ENCODE measurements around the gene CCR4. TPM values are rescaled to one million over a fixed set of nuclear protein-coding genes. Genes with fewer than 3 reads are reported as not detected.

The CCR4 gene
- total RNA-seq, 2 experiments from 2014 or later, result 53.2 to 60.3 TPM

DNA sequence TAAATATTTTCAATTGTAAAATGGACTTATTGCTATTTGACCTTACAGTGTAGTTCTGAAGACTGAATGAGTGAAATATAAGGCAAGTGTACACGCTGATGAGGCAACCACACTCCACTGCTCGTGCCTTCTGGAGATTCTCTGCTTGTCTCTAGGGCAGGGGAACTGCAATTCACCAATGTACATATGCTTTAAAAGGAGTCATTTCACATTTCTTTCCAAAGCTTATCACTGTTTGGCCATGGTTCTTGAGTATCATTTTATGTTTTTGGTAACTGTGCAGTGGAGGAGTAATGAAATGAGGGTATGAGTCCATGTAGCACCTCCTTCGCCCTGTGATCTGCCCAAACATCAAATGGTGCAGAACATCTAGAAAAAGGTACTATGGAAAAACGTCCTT is 43.7 kb downstream of the CCR4 start:
- peaks cover 61% of the 10 kb centered on the region for H3K4me1 Mint-ChIP-seq
- CTCF ChIA-PET, result interaction anchor here (0.9 kb wide), 1 partner anchor 8 kb away, joined by 3 read pairs; no protein-coding TSS in a partner anchor

DNA sequence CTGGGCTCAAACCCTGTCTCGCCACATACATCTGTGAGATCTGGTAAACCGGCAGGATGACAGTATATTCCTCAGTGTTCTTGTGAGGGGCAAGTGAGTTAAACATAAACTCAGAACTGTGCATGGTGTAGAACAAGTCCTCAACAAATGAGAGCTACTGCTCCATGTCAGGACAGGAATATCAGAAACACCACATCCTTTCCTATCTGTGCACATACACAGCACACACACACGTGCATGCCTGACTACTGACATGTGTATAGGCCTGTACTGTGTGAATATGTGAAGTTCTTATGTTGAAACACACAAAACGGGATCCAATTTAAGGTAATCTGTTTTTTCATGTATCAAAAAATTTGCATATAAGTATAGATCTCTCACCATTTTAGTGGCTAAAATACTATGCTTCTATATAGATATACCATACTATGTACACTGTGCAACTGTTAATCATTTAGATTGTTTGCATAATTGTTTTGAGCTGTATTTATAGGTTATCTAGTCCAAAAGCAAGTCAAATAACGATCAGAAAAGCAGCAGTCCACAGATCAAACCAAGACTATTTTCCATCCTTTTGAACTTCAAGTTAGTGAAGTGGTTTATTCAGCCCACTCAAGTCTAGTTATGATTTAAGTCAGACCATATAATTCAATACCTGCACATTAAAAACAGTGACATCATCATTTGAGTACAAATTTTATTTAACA is 44.8 kb downstream of the CCR4 start:
- Mint-ChIP-seq H3K27ac (no peak overlapping the region), H3K4me3 (no peak overlapping the region), H3K36me3 (ENCODE audit: low read depth) (peaks cover 43% of the 10 kb centered on the region), H3K4me1 (peaks cover 65% of the 10 kb centered on the region), H3K27me3 (no peaks in the 10 kb centered on the region), H3K9me3 (no peaks in the 10 kb centered on the region)
- no peak for DNase-seq
- POLR2A ChIA-PET, result no interaction called here
- CTCF ChIA-PET, result interaction anchor here (0.5 to 1.1 kb wide), 3 partner anchors 11 to 48 kb away, joined by 3 read pairs; no protein-coding TSS in a partner anchor

More for the DNA sequence above, 43.7 kb downstream of the CCR4 start:
- Mint-ChIP-seq H3K36me3 (ENCODE audit: low read depth) (peaks cover 37% of the 10 kb centered on the region), H3K27me3 (no peaks in the 10 kb centered on the region), H3K9me3 (no peaks in the 10 kb centered on the region), H3K27ac (no peak overlapping the region), H3K4me3 (no peak overlapping the region)
- POLR2A ChIA-PET, result no interaction called here
- DNase-seq, result no peak

DNA sequence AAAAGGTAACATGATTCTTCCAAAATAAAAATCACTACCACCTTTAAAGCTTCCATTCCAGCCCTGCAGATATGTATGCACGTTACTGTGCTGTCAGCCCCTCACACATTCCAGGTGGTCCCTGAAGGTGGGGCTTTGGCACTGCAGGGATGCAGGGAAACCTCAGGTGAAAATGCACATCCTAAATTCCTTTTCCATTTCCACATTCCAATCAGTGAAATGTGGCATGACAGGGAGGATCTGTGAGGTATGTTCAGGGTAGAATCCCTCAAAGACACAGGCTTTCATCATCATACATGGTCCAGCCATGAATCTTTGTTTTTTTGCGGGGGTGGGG is 45.3 kb downstream of the CCR4 start:
- Mint-ChIP-seq H3K27ac (no peak overlapping the region), H3K4me1 (peaks cover 70% of the 10 kb centered on the region), H3K36me3 (ENCODE audit: low read depth) (peaks cover 47% of the 10 kb centered on the region)

DNA sequence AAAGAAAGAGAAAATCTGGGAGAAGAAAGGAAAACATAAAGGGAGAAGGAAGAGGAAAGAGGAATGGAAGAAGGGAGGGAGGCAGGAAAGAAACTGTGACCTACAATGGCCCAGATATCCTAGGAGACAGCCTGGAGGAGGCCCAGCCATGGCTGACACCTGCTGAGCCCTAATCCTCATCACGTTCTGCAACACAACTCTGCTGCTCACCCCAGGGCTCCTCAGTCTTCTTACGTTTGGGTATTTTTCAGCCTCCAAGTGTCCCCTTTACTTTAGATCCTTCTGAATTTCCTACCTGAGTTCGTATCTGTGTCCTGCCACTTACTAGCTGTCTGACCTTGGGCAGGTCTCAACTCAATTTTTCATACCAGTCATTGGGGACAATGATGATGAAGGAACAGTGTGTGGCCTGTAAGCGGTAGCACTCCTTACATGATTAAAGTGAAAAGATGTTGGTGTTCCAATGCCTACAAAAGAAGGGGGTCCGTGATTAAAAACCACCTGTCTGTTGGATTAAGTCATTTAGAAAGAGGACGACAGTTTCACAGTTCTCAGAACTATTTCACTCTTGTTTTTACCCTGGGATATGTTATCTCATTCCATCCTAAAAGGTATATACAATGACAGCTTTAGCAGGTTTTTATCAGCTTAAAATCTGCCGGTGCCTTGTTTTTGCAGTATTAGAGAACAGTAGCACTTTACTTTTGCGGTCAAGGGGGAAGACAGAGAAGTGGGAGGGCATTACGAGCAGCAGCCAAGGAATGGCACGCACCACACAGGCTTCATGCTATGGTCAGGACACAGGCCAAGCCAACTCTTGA is 47.4 kb downstream of the CCR4 start:
- H3K36me3 Mint-ChIP-seq (ENCODE audit: low read depth), result peaks cover 55% of the 10 kb centered on the region
- peak overlapping the region; percentile 22 for H3K4me3 Mint-ChIP-seq
- no peaks in the 10 kb centered on the region for H3K9me3 Mint-ChIP-seq
- POLR2A ChIA-PET, result no interaction called here
- no peaks in the 10 kb centered on the region for H3K27me3 Mint-ChIP-seq
- no peak for DNase-seq
- CTCF ChIA-PET, result interaction anchor here (1.1 to 1.8 kb wide), 5 partner anchors 8 to 67 kb away, joined by 3 to 6 read pairs (median 4); no protein-coding TSS in a partner anchor
- peak overlapping the region; percentile 74 for H3K27ac Mint-ChIP-seq
- peaks cover 63% of the 10 kb centered on the region for H3K4me1 Mint-ChIP-seq

More for the DNA sequence above, 45.3 kb downstream of the CCR4 start:
- Mint-ChIP-seq H3K4me3 (no peak overlapping the region), H3K9me3 (no peaks in the 10 kb centered on the region), H3K27me3 (no peaks in the 10 kb centered on the region)
- DNase-seq, result no peak
- POLR2A ChIA-PET, result no interaction called here
- CTCF ChIA-PET, result interaction anchor here (1.1 kb wide), 1 partner anchor 49 kb away, joined by 3 read pairs; no protein-coding TSS in a partner anchor

DNA sequence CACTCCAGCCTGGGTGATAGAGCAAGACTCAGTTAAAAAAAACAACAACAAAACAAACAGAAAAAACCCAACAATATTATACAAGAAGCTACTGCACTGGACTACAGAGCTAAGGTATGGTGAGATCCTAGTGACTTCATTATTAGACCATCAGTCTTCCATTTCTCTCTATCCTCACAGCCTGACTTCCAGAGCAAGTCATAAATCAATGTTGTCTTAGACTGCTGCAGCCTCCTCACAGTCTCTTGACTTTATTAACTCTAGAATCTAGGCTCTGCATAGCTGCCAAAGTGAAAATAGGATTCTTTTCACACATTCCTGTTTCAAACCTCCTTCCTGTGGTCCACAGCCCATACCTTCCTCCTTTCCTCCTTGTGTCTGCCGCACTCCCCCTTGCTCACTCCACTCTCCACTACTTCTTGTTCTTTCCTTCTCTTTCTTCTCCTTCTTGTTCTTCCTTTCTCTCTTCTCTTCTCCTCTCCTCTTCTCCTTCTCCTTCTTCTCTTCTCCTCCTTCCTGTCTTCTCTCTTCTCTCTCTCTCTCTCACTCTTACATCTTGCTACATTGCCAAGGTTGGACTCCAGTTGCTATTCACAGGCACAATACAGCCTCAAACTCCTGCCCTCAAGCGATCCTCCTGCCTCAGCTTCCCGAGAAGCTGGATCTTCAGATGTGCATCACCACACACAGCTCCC is 49.4 kb downstream of the CCR4 start:
- Mint-ChIP-seq H3K36me3 (ENCODE audit: low read depth) (peaks cover 59% of the 10 kb centered on the region), H3K27ac (no peak overlapping the region), H3K27me3 (no peaks in the 10 kb centered on the region), H3K4me1 (peaks cover 50% of the 10 kb centered on the region), H3K9me3 (peaks cover 3% of the 10 kb centered on the region), H3K4me3 (no peak overlapping the region)
- no peak for DNase-seq
- ChIA-PET CTCF (interaction anchor here (0.9 to 1.9 kb wide), 9 partner anchors 7 to 74 kb away, joined by 3 to 6 read pairs (median 4); no protein-coding TSS in a partner anchor), POLR2A (no interaction called here)

DNA sequence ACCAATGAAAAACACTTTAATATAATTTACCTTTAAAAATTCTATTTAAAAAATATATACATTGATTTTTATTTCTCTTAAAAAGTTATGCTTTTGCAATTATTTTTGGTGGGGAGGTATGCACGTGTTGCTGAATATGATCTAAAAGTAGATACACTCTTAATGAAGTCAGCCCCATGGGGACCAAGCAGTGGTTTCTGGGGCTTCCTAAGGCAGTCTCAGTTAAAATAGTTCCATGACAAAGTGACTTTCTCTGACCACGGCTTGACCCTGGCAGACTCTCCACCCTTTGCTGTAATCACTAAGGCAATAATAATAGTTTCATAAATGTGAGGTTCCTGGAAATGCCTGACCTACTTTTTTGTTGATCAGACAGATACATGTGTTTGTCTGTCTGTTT is 50.4 kb downstream of the CCR4 start:
- no peak overlapping the region for H3K4me3 Mint-ChIP-seq
- no peaks in the 10 kb centered on the region for H3K27me3 Mint-ChIP-seq
- ChIA-PET CTCF (interaction anchor here (0.6 to 1.5 kb wide), 4 partner anchors 9 to 72 kb away, joined by 3 read pairs; no protein-coding TSS in a partner anchor), POLR2A (no interaction called here)
- no peak for DNase-seq
- H3K4me1 Mint-ChIP-seq, result peaks cover 47% of the 10 kb centered on the region
- H3K36me3 Mint-ChIP-seq (ENCODE audit: low read depth), result peaks cover 57% of the 10 kb centered on the region
- peaks cover 3% of the 10 kb centered on the region for H3K9me3 Mint-ChIP-seq
- no peak overlapping the region for H3K27ac Mint-ChIP-seq

DNA sequence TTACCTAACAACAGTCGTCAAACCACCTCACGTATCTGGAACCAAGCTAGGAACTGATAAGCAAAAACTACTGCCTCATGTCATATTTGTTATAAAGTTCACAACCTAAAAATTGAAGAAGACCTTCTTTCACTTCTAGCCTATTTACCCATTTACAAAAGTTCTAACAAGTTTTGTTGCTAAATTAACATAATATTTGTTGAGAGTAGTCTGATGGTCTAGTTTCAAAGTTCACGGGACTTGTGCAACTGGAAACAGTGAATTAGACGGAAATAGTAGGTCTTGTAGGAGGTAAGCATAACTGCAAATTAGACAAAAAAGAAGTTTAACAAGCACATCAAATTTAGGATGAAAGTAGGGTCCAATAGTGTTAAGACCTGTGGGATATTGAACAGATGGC is 51.9 kb downstream of the CCR4 start:
- H3K4me1 Mint-ChIP-seq, result peaks cover 55% of the 10 kb centered on the region
- peaks cover 3% of the 10 kb centered on the region for H3K9me3 Mint-ChIP-seq
- no peak for DNase-seq
- no peak overlapping the region for H3K4me3 Mint-ChIP-seq
- ChIA-PET POLR2A (no interaction called here), CTCF (interaction anchor here (1.1 kb wide), 2 partner anchors 11 to 15 kb away, joined by 3 to 5 read pairs; no protein-coding TSS in a partner anchor)
- peaks cover 61% of the 10 kb centered on the region for H3K36me3 Mint-ChIP-seq (ENCODE audit: low read depth)
- no peak overlapping the region for H3K27ac Mint-ChIP-seq
- no peaks in the 10 kb centered on the region for H3K27me3 Mint-ChIP-seq

DNA sequence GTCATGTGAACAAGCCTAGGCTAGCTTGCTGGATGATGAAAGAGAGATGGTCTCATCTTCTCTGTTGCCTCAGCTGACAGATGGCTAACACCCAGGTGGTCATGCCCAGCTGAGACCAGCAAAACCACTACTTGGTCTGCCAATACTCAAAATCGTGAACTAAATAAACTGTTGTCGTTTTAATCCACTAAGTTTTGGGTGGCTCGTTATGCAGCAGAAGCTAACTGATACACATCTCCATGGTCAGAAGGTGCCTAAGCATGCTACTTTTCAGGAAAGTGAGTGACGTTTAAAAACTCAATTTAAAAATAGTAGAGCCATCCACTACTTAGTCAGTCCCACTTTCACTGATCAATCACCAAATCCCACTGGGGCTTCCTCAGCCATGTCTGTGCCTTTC is 52.8 kb downstream of the CCR4 start:
- peaks cover 56% of the 10 kb centered on the region for H3K36me3 Mint-ChIP-seq (ENCODE audit: low read depth)
- H3K4me1 Mint-ChIP-seq, result peaks cover 50% of the 10 kb centered on the region
- ChIA-PET POLR2A (no interaction called here), CTCF (interaction anchor here (0.9 to 1.8 kb wide), 5 partner anchors 15 to 63 kb away, joined by 3 to 6 read pairs (median 3); no protein-coding TSS in a partner anchor)
- H3K27me3 Mint-ChIP-seq, result no peaks in the 10 kb centered on the region
- peaks cover 3% of the 10 kb centered on the region for H3K9me3 Mint-ChIP-seq
- DNase-seq, result no peak
- no peak overlapping the region for H3K27ac Mint-ChIP-seq
- no peak overlapping the region for H3K4me3 Mint-ChIP-seq

DNA sequence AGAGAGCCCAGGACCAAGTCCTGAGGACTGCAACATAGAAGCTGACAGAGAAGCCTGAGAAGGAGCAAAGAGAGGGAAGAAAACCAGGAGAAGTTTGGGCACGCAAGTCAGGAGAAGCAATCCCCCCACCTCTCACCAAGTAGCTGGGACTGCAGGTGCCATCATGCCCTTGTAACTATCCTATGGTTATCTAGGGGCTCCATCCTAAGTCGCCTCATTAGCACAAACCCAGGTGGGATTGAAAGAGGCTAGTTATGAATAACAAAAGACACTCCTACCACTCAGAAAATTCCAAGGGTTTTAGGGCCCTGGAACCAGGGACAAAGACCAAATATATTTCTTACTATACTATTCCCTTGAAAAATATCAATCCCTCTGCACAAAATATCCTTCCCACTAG is 53.5 kb downstream of the CCR4 start:
- CTCF ChIA-PET, result interaction anchor here (1.4 to 1.9 kb wide), 3 partner anchors 15 to 64 kb away, joined by 3 to 6 read pairs (median 5); no protein-coding TSS in a partner anchor
- peaks cover 4% of the 10 kb centered on the region for H3K9me3 Mint-ChIP-seq
- no peak overlapping the region for H3K27ac Mint-ChIP-seq
- no peak for DNase-seq
- peaks cover 63% of the 10 kb centered on the region for H3K36me3 Mint-ChIP-seq (ENCODE audit: low read depth)
- no peaks in the 10 kb centered on the region for H3K27me3 Mint-ChIP-seq
- H3K4me3 Mint-ChIP-seq, result no peak overlapping the region
- POLR2A ChIA-PET, result no interaction called here
- peaks cover 50% of the 10 kb centered on the region for H3K4me1 Mint-ChIP-seq

Other genes with a start within 250 kb of the CCR4 start
- not detected for gene TRIM71, start 133.6 kb upstream of the CCR4 start, total RNA-seq
- 10 to 100 TPM; 45.4 to 46.5 TPM for gene GLB1, start 145.5 kb downstream of the CCR4 start, total RNA-seq
- 10 to 100 TPM; 13.4 to 14.3 TPM for gene TMPPE, start 145.5 kb downstream of the CCR4 start, total RNA-seq
- 10 to 100 TPM; 38.8 to 39.3 TPM for gene CRTAP, start 162.4 kb downstream of the CCR4 start, total RNA-seq